Measurements from ENCODE around the gene COX4I1. TPM values are rescaled to one million over a fixed set of nuclear protein-coding genes. Genes with fewer than 3 reads are reported as not detected.
"Not testable (repeated sequence)": the region's sequence is repeated elsewhere in the genome, so short reads cannot be mapped to it uniquely, and the experiment has no call there.

Gene COX4I1
- total RNA-seq, 1 experiment from 2014 or later: 429 TPM

DNA sequence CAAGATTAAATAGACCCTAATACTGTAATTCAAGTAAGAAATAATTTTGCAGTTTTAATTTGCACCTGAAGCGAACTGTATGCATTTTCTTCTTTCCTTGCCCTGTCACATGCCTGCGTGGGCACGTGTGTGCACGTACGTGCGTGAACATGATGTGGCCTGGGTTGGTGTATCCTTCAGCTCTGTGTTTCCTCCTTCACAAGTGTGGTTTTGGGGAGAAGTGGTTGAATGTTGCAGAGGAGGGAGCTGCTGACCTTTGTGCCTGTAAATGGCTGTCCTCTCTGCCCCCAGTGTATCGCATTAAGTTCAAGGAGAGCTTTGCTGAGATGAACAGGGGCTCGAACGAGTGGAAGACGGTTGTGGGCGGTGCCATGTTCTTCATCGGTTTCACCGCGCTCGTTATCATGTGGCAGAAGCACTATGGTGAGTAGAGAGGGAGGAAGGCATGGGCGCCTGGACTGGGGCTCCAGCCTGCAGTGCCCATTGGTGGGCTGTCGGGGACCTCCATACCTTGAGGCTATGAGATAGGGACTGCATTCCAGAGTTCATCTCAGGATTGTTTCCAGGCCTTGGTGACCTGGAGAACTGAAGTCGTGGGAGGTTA, 6.0 kb downstream of the COX4I1 start:
- no peaks in the 10 kb centered on the region for H3K4me1 ChIP-seq (ENCODE audit: control insufficient read depth, insufficient read depth, low read length)
- TF ChIP-seq POLR2AphosphoS5 (IDR thresholded peaks at IDR 0.05; ENCODE audit: low read depth, low read length) (no peak), TCF7L2 (IDR thresholded peaks at IDR 0.05; ENCODE audit: low read depth, low read length) (no peak), SIN3A (IDR thresholded peaks at IDR 0.05; ENCODE audit: borderline replicate concordance, insufficient read depth, low read depth, low read length) (no peak), REST (IDR thresholded peaks at IDR 0.05; ENCODE audit: insufficient read depth in 1 of 2, low read depth in 2 of 2, low read length in 1 of 2) (no peak)
- TF ChIP-seq, protein P1, sequence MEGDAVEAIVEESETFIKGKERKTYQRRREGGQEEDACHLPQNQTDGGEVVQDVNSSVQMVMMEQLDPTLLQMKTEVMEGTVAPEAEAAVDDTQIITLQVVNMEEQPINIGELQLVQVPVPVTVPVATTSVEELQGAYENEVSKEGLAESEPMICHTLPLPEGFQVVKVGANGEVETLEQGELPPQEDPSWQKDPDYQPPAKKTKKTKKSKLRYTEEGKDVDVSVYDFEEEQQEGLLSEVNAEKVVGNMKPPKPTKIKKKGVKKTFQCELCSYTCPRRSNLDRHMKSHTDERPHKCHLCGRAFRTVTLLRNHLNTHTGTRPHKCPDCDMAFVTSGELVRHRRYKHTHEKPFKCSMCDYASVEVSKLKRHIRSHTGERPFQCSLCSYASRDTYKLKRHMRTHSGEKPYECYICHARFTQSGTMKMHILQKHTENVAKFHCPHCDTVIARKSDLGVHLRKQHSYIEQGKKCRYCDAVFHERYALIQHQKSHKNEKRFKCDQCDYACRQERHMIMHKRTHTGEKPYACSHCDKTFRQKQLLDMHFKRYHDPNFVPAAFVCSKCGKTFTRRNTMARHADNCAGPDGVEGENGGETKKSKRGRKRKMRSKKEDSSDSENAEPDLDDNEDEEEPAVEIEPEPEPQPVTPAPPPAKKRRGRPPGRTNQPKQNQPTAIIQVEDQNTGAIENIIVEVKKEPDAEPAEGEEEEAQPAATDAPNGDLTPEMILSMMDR (IDR thresholded peaks at IDR 0.05): no peak
- ATAC-seq: no peak
- H3K27me3 ChIP-seq (ENCODE audit: control insufficient read depth, insufficient read depth, low read length): no peaks in the 10 kb centered on the region
- POLR2A ChIA-PET: no interaction called here
- H3K9me3 ChIP-seq (ENCODE audit: control insufficient read depth, insufficient read depth, low read depth, low read length): no peaks in the 10 kb centered on the region
- CTCF ChIA-PET: no interaction called here
- no peak overlapping the region for H3K4me3 ChIP-seq (ENCODE audit: low read depth in 2 of 2, low read length in 2 of 2)
- intact Hi-C loops (cut with micrococcal nuclease; ENCODE audit: unreplicated experiment) (no loop called here), in situ Hi-C loops (cut with HindIII; ENCODE audit: low pct_unique_long_range_greater_than_20kb, low sequenced_read_pairs) (no loop called here)
- no peak overlapping the region for H3K27ac ChIP-seq (ENCODE audit: low read length)
- BruUV-seq (replicated peaks): no TSS peak
- DNase-seq (ENCODE audit: low read depth, low spot score): no peak
- peaks cover 17% of the 10 kb centered on the region for H3K36me3 ChIP-seq (ENCODE audit: control insufficient read depth, insufficient read depth, low read length)

- intact Hi-C loops (cut with micrococcal nuclease; ENCODE audit: unreplicated experiment): no loop called here
- no peaks in the 10 kb centered on the region for H3K4me1 ChIP-seq (ENCODE audit: control insufficient read depth, insufficient read depth, low read length)
- no peaks in the 10 kb centered on the region for H3K9me3 ChIP-seq (ENCODE audit: control insufficient read depth, insufficient read depth, low read depth, low read length)
- H3K36me3 ChIP-seq (ENCODE audit: control insufficient read depth, insufficient read depth, low read length): peaks cover 15% of the 10 kb centered on the region
- ATAC-seq (no peak), DNase-seq (ENCODE audit: low read depth, low spot score) (no peak)
- TF ChIP-seq POLR2AphosphoS5 (IDR thresholded peaks at IDR 0.05; ENCODE audit: low read depth, low read length): no peak
- no peak for TF ChIP-seq TCF7L2 (IDR thresholded peaks at IDR 0.05; ENCODE audit: low read depth, low read length)
- TF ChIP-seq, protein P1 (IDR thresholded peaks at IDR 0.05): no peak
- no peak for TF ChIP-seq REST (IDR thresholded peaks at IDR 0.05; ENCODE audit: insufficient read depth in 1 of 2, low read depth in 2 of 2, low read length in 1 of 2)
- TF ChIP-seq SIN3A (IDR thresholded peaks at IDR 0.05; ENCODE audit: borderline replicate concordance, insufficient read depth, low read depth, low read length): no peak
- no peak overlapping the region for H3K4me3 ChIP-seq (ENCODE audit: low read depth in 2 of 2, low read length in 2 of 2)
- no TSS peak for BruUV-seq (replicated peaks)
- no peaks in the 10 kb centered on the region for H3K27me3 ChIP-seq (ENCODE audit: control insufficient read depth, insufficient read depth, low read length)
- POLR2A ChIA-PET: interaction anchor here (0.6 kb wide), 1 partner anchor 1081 kb away, joined by 4 read pairs; no protein-coding TSS in a partner anchor
- no peak overlapping the region for H3K27ac ChIP-seq (ENCODE audit: low read length)
- in situ Hi-C loops (cut with HindIII; ENCODE audit: low pct_unique_long_range_greater_than_20kb, low sequenced_read_pairs): no loop called here
- CTCF ChIA-PET: no interaction called here
These were observed 7.0 kb downstream of the COX4I1 start for GRCh38 chr16:85806539-85806938.

- CTCF ChIA-PET; BruUV-seq (replicated peaks); intact Hi-C loops (cut with micrococcal nuclease; ENCODE audit: unreplicated experiment); ATAC-seq; H3K4me1 ChIP-seq (ENCODE audit: control insufficient read depth, insufficient read depth, low read length); H3K27me3 ChIP-seq (ENCODE audit: control insufficient read depth, insufficient read depth, low read length); H3K4me3 ChIP-seq (ENCODE audit: low read depth in 2 of 2, low read length in 2 of 2); in situ Hi-C loops (cut with HindIII; ENCODE audit: low pct_unique_long_range_greater_than_20kb, low sequenced_read_pairs); DNase-seq (ENCODE audit: low read depth, low spot score); POLR2A ChIA-PET; H3K27ac ChIP-seq (ENCODE audit: low read length); H3K9me3 ChIP-seq (ENCODE audit: control insufficient read depth, insufficient read depth, low read depth, low read length): not testable (repeated sequence)
- peaks cover 14% of the 10 kb centered on the region for H3K36me3 ChIP-seq (ENCODE audit: control insufficient read depth, insufficient read depth, low read length)
These were observed 7.8 kb downstream of the COX4I1 start for GRCh38 chr16:85807340-85807739.
